ENCODE results near the gene FETUB. TPM values are rescaled to one million over a fixed set of nuclear protein-coding genes. Genes with fewer than 3 reads are reported as not detected.
"Not testable (repeated sequence)": the region's sequence is repeated elsewhere in the genome, so short reads cannot be mapped to it uniquely, and the experiment has no call there.

Gene FETUB
- total RNA-seq, 1 donor from 2014 or later: not detected

GRCh38 chr3:186687120-186687651 is 47.0 kb downstream of the FETUB start:
- H3K4me3 Mint-ChIP-seq: no peak overlapping the region
- TF ChIP-seq CTCF (conservative IDR thresholded peaks at IDR 0.05): no peak
- no peak for DNase-seq (ENCODE audit: extremely low spot score, unreplicated experiment)

DNA sequence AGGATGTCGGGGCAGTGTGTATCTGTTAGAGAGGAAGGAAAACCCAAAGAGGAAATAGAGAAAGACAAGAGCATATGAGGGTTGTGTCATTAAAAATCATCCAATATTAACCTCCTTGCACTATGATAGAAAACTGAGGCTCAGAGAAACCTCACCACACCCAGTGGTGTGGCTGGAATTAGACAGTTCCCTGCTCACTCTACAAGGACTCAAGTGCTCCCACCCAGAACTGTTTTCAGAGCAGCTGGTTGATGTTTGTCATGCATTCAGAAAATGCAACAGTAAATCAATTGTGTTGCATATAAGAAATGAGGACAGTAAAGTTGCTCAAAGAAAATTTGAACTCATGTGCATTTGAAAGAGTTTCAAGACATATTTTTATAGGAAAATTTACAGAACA is 50.1 kb downstream of the FETUB start:
- H3K4me1 Mint-ChIP-seq (ENCODE audit: unreplicated experiment); H3K27ac Mint-ChIP-seq; H3K9me3 Mint-ChIP-seq; H3K4me3 Mint-ChIP-seq; H3K36me3 Mint-ChIP-seq; DNase-seq (ENCODE audit: extremely low spot score, unreplicated experiment): not testable (repeated sequence)
- peaks cover 34% of the 10 kb centered on the region for H3K27me3 Mint-ChIP-seq

More at GRCh38 chr3:186687120-186687651, 47.0 kb downstream of the FETUB start:
- no peak overlapping the region for H3K27ac Mint-ChIP-seq
- peaks cover 39% of the 10 kb centered on the region for H3K27me3 Mint-ChIP-seq
- H3K4me1 Mint-ChIP-seq (ENCODE audit: unreplicated experiment): no peaks in the 10 kb centered on the region
- peaks cover 5% of the 10 kb centered on the region for H3K9me3 Mint-ChIP-seq
- H3K36me3 Mint-ChIP-seq: no peaks in the 10 kb centered on the region

- Mint-ChIP-seq H3K27me3 (peaks cover 24% of the 10 kb centered on the region), H3K36me3 (no peaks in the 10 kb centered on the region), H3K4me1 (ENCODE audit: unreplicated experiment) (no peaks in the 10 kb centered on the region), H3K4me3 (no peak overlapping the region), H3K27ac (no peak overlapping the region), H3K9me3 (peaks cover 5% of the 10 kb centered on the region)
- TF ChIP-seq CTCF (conservative IDR thresholded peaks at IDR 0.05): no peak
- no peak for DNase-seq (ENCODE audit: extremely low spot score, unreplicated experiment)
These were observed 51.5 kb downstream of the FETUB start for GRCh38 chr3:186691676-186692075.

GRCh38 chr3:186693843-186694242 is 53.6 kb downstream of the FETUB start:
- H3K4me3 Mint-ChIP-seq: no peak overlapping the region

GRCh38 chr3:186694288-186695032 is 54.3 kb downstream of the FETUB start:
- TF ChIP-seq CTCF (conservative IDR thresholded peaks at IDR 0.05): no peak
- Mint-ChIP-seq H3K9me3 (no peaks in the 10 kb centered on the region), H3K27me3 (peaks cover 17% of the 10 kb centered on the region), H3K27ac (no peak overlapping the region), H3K36me3 (no peaks in the 10 kb centered on the region), H3K4me3 (no peak overlapping the region), H3K4me1 (ENCODE audit: unreplicated experiment) (no peaks in the 10 kb centered on the region)
- DNase-seq (ENCODE audit: extremely low spot score, unreplicated experiment): no peak

More at GRCh38 chr3:186693843-186694242, 53.6 kb downstream of the FETUB start:
- TF ChIP-seq CTCF (conservative IDR thresholded peaks at IDR 0.05): no peak
- no peaks in the 10 kb centered on the region for H3K36me3 Mint-ChIP-seq
- no peaks in the 10 kb centered on the region for H3K4me1 Mint-ChIP-seq (ENCODE audit: unreplicated experiment)
- no peak overlapping the region for H3K27ac Mint-ChIP-seq
- no peak for DNase-seq (ENCODE audit: extremely low spot score, unreplicated experiment)
- H3K27me3 Mint-ChIP-seq: peaks cover 17% of the 10 kb centered on the region
- H3K9me3 Mint-ChIP-seq: no peaks in the 10 kb centered on the region

GRCh38 chr3:186696522-186696921 is 56.3 kb downstream of the FETUB start:
- H3K27ac Mint-ChIP-seq: no peak overlapping the region

More at GRCh38 chr3:186696522-186696921, 56.3 kb downstream of the FETUB start:
- Mint-ChIP-seq H3K27me3 (peaks cover 14% of the 10 kb centered on the region), H3K9me3 (no peaks in the 10 kb centered on the region), H3K4me1 (ENCODE audit: unreplicated experiment) (no peaks in the 10 kb centered on the region), H3K4me3 (no peak overlapping the region), H3K36me3 (no peaks in the 10 kb centered on the region)
- no peak for TF ChIP-seq CTCF (conservative IDR thresholded peaks at IDR 0.05)
- DNase-seq (ENCODE audit: extremely low spot score, unreplicated experiment): no peak
